ENCODE measurements around the gene MUC21. TPM values are rescaled to one million over a fixed set of nuclear protein-coding genes. Genes with fewer than 3 reads are reported as not detected.
"Not testable (repeated sequence)": the region's sequence is repeated elsewhere in the genome, so short reads cannot be mapped to it uniquely, and the experiment has no call there.

The MUC21 gene
- total RNA-seq, 6 experiments from 2014 or later = not detected

- no peak for TF ChIP-seq CTCF (IDR thresholded peaks at IDR 0.05)
- Mint-ChIP-seq H3K27ac (no peak overlapping the region), H3K9me3 (no peaks in the 10 kb centered on the region), H3K4me1 (ENCODE audit: low read depth) (peaks cover 14% of the 10 kb centered on the region), H3K36me3 (ENCODE audit: low read depth) (no peaks in the 10 kb centered on the region; the same call in 1 of the 2 replicates), H3K27me3 (ENCODE audit: insufficient read depth) (peaks cover 25% of the 10 kb centered on the region), H3K4me3 (no peak overlapping the region)
- no peak for DNase-seq
Observed at GRCh38 chr6:31009731-31010130, 26.2 kb downstream of the MUC21 start.

GRCh38 chr6:31010393-31011060 lies 27.0 kb downstream of the MUC21 start, which contains the start of gene MUC22:
Gene MUC22 (plus strand): TSS chr6:31010474. CDS start chr6:31010707, 233 bp downstream.
- H3K4me3 Mint-ChIP-seq = no peak within 1 kb of the TSS
- peaks cover 29% of the 10 kb centered on the region for H3K27me3 Mint-ChIP-seq (ENCODE audit: insufficient read depth)
- H3K27ac Mint-ChIP-seq = no peak within 1 kb of the TSS
- peaks cover 14% of the 10 kb centered on the region for H3K4me1 Mint-ChIP-seq (ENCODE audit: low read depth)
- no peaks in the 10 kb centered on the region; the same call in 1 of the 2 replicates for H3K36me3 Mint-ChIP-seq (ENCODE audit: low read depth)
- TF ChIP-seq CTCF (IDR thresholded peaks at IDR 0.05) = no peak
- DNase-seq = no peak
- H3K9me3 Mint-ChIP-seq = 0 out of 2 replicates have a peak, but pooled peaks cover under 1% of the 10 kb centered on the region

GRCh38 chr6:31011153-31011552 lies 27.6 kb downstream of the MUC21 start:
- TF ChIP-seq CTCF (IDR thresholded peaks at IDR 0.05) = no peak
- Mint-ChIP-seq H3K9me3 (peaks cover 6% of the 10 kb centered on the region; the same call in 1 of the 2 replicates), H3K4me1 (ENCODE audit: low read depth) (peaks cover 14% of the 10 kb centered on the region), H3K27ac (no peak overlapping the region), H3K27me3 (ENCODE audit: insufficient read depth) (peaks cover 34% of the 10 kb centered on the region), H3K36me3 (ENCODE audit: low read depth) (peaks cover 5% of the 10 kb centered on the region; the same call in 1 of the 2 replicates), H3K4me3 (no peak overlapping the region)
- no peak for DNase-seq

- peaks cover 42% of the 10 kb centered on the region for H3K27me3 Mint-ChIP-seq (ENCODE audit: insufficient read depth)
- no peaks in the 10 kb centered on the region for H3K4me1 Mint-ChIP-seq (ENCODE audit: low read depth)
- H3K27ac Mint-ChIP-seq = no peak overlapping the region
- TF ChIP-seq CTCF (IDR thresholded peaks at IDR 0.05) = no peak
- DNase-seq = no peak
- H3K36me3 Mint-ChIP-seq (ENCODE audit: low read depth) = peaks cover 5% of the 10 kb centered on the region; the same call in 1 of the 2 replicates
- peaks cover 7% of the 10 kb centered on the region; the same call in 1 of the 2 replicates for H3K9me3 Mint-ChIP-seq
- no peak overlapping the region for H3K4me3 Mint-ChIP-seq
Observed at GRCh38 chr6:31016659-31017299, 33.3 kb downstream of the MUC21 start.

- H3K27ac Mint-ChIP-seq; DNase-seq; H3K9me3 Mint-ChIP-seq; H3K4me1 Mint-ChIP-seq (ENCODE audit: low read depth); H3K36me3 Mint-ChIP-seq (ENCODE audit: low read depth); H3K4me3 Mint-ChIP-seq: not testable (repeated sequence)
- H3K27me3 Mint-ChIP-seq (ENCODE audit: insufficient read depth) = peaks cover 43% of the 10 kb centered on the region
Observed at GRCh38 chr6:31017436-31017835, 33.9 kb downstream of the MUC21 start.

- H3K9me3 Mint-ChIP-seq = peaks cover 7% of the 10 kb centered on the region; the same call in 1 of the 2 replicates
- H3K4me1 Mint-ChIP-seq (ENCODE audit: low read depth) = no peaks in the 10 kb centered on the region
- DNase-seq = no peak
- H3K36me3 Mint-ChIP-seq (ENCODE audit: low read depth) = 0 out of 2 replicates have a peak, but pooled peaks cover 5% of the 10 kb centered on the region
- peaks cover 32% of the 10 kb centered on the region for H3K27me3 Mint-ChIP-seq (ENCODE audit: insufficient read depth)
- no peak for TF ChIP-seq CTCF (IDR thresholded peaks at IDR 0.05)
- H3K4me3 Mint-ChIP-seq = no peak overlapping the region
- no peak overlapping the region for H3K27ac Mint-ChIP-seq
Observed at GRCh38 chr6:31020057-31020456, 36.5 kb downstream of the MUC21 start.

GRCh38 chr6:31020631-31021255 lies 37.2 kb downstream of the MUC21 start:
- not testable (repeated sequence) for H3K4me1 Mint-ChIP-seq (ENCODE audit: low read depth); H3K27ac Mint-ChIP-seq; DNase-seq; H3K9me3 Mint-ChIP-seq; H3K36me3 Mint-ChIP-seq (ENCODE audit: low read depth); H3K4me3 Mint-ChIP-seq
- H3K27me3 Mint-ChIP-seq (ENCODE audit: insufficient read depth) = peaks cover 33% of the 10 kb centered on the region

GRCh38 chr6:31021705-31022531 lies 38.4 kb downstream of the MUC21 start:
- not testable (repeated sequence) for H3K4me3 Mint-ChIP-seq; H3K36me3 Mint-ChIP-seq (ENCODE audit: low read depth); H3K4me1 Mint-ChIP-seq (ENCODE audit: low read depth); DNase-seq; H3K9me3 Mint-ChIP-seq; H3K27ac Mint-ChIP-seq
- peaks cover 38% of the 10 kb centered on the region for H3K27me3 Mint-ChIP-seq (ENCODE audit: insufficient read depth)
